Fibroblast of lung (primary cell): Measurements from ENCODE around the gene IL36RN.

Experiments used
- CTCF ChIP-seq, 2 donors: IDR thresholded peaks in 1 of 2; conservative IDR thresholded peaks in 1 of 2; 1 replicate in 1 of 2; 2 replicates in 1 of 2; pipeline ENCODE4 v1.5.1; 2011 to 2012; ENCODE audit warnings: low read length in 2 of 2, control low read depth in 1 of 2, inconsistent platforms in 1 of 2, low read depth in 1 of 2, mild to moderate bottlenecking in 1 of 2
- EZH2 ChIP-seq: IDR thresholded peaks from 2 replicates; pipeline ENCODE4 v1.5.1; 2012; ENCODE audit warnings: low read length, control low read depth, mild to moderate bottlenecking; ENCODE audit errors: missing control alignments

DNA sequence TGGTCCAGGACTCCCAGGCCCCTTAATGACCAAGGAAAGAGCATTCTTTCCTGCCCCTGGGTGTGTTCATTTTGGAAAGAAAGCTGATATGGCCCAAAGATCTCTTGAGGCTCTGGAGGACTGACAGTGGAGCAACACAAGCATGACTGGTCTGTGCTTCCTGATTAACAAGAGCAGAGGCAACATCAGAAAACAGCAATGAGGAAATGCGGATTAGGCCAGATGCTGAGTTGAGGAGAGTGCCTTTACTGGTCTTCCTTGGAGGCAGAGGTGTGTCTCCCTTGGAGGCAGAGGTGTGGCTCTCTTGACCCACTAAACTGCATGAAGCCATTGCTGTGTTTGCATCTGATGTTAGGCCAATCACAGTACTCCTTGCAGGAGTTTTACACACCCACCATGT lies 26.3 kb upstream of the IL36RN start:
- no peak for TF ChIP-seq CTCF (conservative IDR thresholded peaks at IDR 0.05 in 1 of 2, IDR thresholded peaks at IDR 0.05 in 1 of 2; ENCODE audit: low read depth in 1 of 2, low read length in 2 of 2)
- TF ChIP-seq EZH2, result no peak
